Measurements from ENCODE around the gene BTN2A1. TPM values are rescaled to one million over a fixed set of nuclear protein-coding genes. Genes with fewer than 3 reads are reported as not detected.

The BTN2A1 gene
- total and polyA plus RNA-seq, 9 of the 15 experiments (the other 6 are each of a cell fraction or from before 2014, with no cell fraction given), result 6.7 to 22.1 (median 16.4) TPM

DNA sequence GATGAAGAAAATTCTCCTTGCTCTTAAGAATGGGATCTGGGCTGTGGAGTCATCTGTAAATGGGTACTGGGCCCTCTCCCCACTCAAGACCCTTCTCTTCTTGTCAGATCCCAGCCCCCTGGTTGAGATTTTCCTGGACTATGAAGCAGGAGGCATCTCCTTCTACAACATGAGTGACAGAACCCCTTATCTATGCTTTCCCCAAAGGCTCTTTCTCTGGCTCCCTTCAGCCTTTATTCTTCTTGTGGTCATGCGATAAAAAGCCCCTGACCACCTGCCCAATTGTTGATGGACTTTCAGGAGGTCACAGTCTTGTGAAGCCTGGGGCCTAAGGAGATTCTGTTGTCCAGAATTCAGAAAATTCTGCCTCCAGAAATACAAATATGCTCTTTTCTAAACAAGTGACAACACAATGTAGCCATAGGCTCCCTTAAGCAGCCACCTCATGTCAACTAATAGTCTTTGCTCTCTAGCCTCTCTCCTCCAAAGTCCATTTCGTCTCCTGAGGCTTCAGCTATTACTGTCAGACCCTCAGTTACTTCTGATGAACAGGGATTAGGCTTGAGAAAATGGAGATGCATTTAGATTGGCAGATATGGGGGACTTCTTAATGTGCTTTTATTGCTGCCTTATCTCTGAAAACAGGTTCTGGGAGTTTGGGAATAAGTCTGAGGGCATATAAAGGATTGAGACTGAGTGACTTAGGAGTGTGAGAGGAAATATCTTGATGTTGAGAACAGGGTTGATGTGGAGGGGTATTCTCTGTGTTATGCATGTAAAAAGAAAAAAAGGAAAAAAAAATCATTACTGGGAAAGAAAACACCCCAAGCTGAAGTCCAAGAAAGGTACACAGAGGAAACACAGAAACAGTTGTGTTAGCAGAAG is 20.6 kb downstream of the BTN2A1 start (continued):
- TF ChIP-seq TCF3 (CRISPR knock-in tag; IDR thresholded peaks at IDR 0.05), result peak; percentile 59
- TF ChIP-seq, protein P1, sequence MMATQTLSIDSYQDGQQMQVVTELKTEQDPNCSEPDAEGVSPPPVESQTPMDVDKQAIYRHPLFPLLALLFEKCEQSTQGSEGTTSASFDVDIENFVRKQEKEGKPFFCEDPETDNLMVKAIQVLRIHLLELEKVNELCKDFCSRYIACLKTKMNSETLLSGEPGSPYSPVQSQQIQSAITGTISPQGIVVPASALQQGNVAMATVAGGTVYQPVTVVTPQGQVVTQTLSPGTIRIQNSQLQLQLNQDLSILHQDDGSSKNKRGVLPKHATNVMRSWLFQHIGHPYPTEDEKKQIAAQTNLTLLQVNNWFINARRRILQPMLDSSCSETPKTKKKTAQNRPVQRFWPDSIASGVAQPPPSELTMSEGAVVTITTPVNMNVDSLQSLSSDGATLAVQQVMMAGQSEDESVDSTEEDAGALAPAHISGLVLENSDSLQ (IDR thresholded peaks at IDR 0.05), result peak; percentile 94
- TF ChIP-seq POLR2B (IDR thresholded peaks at IDR 0.05; ENCODE audit: low read depth, partially characterized antibody), result no peak
- TF ChIP-seq, protein P2, sequence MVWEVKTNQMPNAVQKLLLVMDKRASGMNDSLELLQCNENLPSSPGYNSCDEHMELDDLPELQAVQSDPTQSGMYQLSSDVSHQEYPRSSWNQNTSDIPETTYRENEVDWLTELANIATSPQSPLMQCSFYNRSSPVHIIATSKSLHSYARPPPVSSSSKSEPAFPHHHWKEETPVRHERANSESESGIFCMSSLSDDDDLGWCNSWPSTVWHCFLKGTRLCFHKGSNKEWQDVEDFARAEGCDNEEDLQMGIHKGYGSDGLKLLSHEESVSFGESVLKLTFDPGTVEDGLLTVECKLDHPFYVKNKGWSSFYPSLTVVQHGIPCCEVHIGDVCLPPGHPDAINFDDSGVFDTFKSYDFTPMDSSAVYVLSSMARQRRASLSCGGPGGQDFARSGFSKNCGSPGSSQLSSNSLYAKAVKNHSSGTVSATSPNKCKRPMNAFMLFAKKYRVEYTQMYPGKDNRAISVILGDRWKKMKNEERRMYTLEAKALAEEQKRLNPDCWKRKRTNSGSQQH (CRISPR knock-in tag; IDR thresholded peaks at IDR 0.05), result no peak
- no peak for TF ChIP-seq XRCC5 (IDR thresholded peaks at IDR 0.05; ENCODE audit: low read depth, low read length)
- TF ChIP-seq CTBP1 (IDR thresholded peaks at IDR 0.05; ENCODE audit: borderline replicate concordance), result no peak
- TF ChIP-seq, protein P3, sequence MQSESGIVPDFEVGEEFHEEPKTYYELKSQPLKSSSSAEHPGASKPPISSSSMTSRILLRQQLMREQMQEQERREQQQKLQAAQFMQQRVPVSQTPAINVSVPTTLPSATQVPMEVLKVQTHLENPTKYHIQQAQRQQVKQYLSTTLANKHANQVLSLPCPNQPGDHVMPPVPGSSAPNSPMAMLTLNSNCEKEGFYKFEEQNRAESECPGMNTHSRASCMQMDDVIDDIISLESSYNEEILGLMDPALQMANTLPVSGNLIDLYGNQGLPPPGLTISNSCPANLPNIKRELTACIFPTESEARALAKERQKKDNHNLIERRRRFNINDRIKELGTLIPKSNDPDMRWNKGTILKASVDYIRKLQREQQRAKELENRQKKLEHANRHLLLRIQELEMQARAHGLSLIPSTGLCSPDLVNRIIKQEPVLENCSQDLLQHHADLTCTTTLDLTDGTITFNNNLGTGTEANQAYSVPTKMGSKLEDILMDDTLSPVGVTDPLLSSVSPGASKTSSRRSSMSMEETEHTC (IDR thresholded peaks at IDR 0.05), result no peak
- TF ChIP-seq IRF1 (CRISPR knock-in tag; IDR thresholded peaks at IDR 0.05; ENCODE audit: borderline replicate concordance), result no peak
- TF ChIP-seq ARID2 (IDR thresholded peaks at IDR 0.05), result no peak
- TF ChIP-seq XRCC4 (IDR thresholded peaks at IDR 0.05; ENCODE audit: extremely low read depth, insufficient read depth, insufficient read length), result no peak
- TF ChIP-seq TFE3 (CRISPR knock-in tag; IDR thresholded peaks at IDR 0.05), result no peak
- peak; percentile 73 for TF ChIP-seq ARID1B (IDR thresholded peaks at IDR 0.05)
- no peak for TF ChIP-seq STAT5A (IDR thresholded peaks at IDR 0.05; ENCODE audit: borderline replicate concordance, low read length)
- no peak for TF ChIP-seq ZNF165 (CRISPR knock-in tag; IDR thresholded peaks at IDR 0.05; ENCODE audit: borderline replicate concordance)
- TF ChIP-seq, protein P4, sequence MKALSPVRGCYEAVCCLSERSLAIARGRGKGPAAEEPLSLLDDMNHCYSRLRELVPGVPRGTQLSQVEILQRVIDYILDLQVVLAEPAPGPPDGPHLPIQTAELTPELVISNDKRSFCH (CRISPR knock-in tag; IDR thresholded peaks at IDR 0.05), result no peak
- TF ChIP-seq, protein P4 (tag; IDR thresholded peaks at IDR 0.05), result 0 out of 2 replicates have a peak, but pooled peaks have one; percentile 38
- no peak for TF ChIP-seq ZNF586 (CRISPR knock-in tag; conservative IDR thresholded peaks at IDR 0.05)
- no peak for TF ChIP-seq ZNF134 (CRISPR knock-in tag; conservative IDR thresholded peaks at IDR 0.05)
- no peak for TF ChIP-seq TCF7L2 (IDR thresholded peaks at IDR 0.05; ENCODE audit: low read depth, low read length)
- TF ChIP-seq ZKSCAN3 (CRISPR knock-in tag; IDR thresholded peaks at IDR 0.05), result no peak
- peak; percentile 52; the same call in 1 of the 2 replicates for TF ChIP-seq TSC22D4 (tag; IDR thresholded peaks at IDR 0.05)
- TF ChIP-seq HMG20A (CRISPR knock-in tag; conservative IDR thresholded peaks at IDR 0.05), result no peak
- TF ChIP-seq COPS2 (conservative IDR thresholded peaks at IDR 0.05), result no peak
